Measurements from ENCODE around the gene CDSN.

The CDSN gene

DNA sequence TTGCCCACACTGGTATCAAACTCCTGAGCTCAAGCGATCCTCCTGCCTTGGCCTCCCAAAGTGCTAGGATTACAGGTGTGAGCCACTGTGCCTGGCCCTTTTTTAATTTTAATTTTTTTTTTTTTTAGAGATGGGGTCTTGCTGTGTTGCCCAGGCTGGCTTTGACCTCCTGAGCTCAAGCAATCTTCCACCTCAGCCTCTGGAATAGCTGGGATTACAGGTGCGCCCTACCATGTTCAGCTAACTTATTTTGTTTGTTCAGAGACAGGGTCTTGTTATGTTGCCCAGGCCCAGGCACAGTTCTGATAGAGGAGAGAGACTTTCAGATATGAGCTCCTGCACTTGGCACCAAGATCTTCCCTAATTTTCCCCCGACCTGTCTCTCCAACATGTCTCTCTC, 10.5 kb upstream of the CDSN start:
- TF ChIP-seq GATA3 (IDR thresholded peaks at IDR 0.05; ENCODE audit: low read depth, low read length) (no peak), GATA2 (IDR thresholded peaks at IDR 0.05; ENCODE audit: low read depth, low read length) (no peak)

DNA sequence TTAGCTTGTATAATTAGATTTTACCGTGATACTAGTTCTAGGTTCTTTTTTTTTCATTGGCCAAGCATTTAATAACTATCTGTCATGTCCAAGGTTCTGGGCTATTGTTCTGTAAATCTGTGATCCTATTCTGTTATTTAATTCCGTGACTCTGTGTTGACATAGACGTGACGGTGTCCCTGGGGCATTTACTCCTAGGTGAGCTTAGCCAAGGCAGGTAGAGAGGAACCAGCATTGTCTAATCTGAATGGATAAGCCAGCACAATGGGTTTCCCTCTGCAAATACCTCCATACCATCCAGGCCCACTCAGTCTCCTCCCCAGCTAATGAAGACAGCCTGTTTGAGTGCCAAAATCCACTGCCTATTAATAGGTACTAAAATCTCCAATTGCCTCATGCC, 8.9 kb upstream of the CDSN start:
- no peak for TF ChIP-seq GATA2 (IDR thresholded peaks at IDR 0.05; ENCODE audit: low read depth, low read length)
- TF ChIP-seq GATA3 (IDR thresholded peaks at IDR 0.05; ENCODE audit: low read depth, low read length) = no peak

DNA sequence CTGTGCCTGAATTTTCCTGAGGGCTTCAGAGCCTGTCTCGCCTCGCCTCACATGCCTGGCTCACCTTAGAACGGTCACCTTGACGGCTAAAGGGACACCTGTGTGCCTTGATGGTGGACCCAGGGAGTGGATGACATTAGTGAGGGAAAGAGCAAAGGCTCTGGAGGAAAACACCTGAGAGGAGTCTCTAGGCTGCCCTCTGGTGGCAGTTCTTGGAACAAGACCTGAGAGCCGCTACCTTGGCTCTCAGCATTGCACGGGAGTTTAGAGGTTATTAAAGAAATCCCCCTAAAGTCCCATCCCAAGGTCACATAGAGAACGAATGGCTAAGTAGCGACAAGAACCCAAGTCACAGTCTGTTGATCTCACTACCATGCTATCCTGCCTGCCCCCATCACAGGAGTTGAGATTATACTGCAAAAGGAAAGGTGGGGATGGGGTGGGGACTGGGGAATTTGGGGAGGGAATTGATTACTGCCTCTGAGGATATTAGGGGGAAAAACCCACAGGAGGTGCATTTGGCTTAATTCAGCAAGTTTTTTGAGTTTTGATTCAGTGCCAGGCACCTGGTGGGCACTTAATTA, 7.9 kb upstream of the CDSN start:
- TF ChIP-seq GATA3 (IDR thresholded peaks at IDR 0.05; ENCODE audit: low read depth, low read length) = no peak

DNA sequence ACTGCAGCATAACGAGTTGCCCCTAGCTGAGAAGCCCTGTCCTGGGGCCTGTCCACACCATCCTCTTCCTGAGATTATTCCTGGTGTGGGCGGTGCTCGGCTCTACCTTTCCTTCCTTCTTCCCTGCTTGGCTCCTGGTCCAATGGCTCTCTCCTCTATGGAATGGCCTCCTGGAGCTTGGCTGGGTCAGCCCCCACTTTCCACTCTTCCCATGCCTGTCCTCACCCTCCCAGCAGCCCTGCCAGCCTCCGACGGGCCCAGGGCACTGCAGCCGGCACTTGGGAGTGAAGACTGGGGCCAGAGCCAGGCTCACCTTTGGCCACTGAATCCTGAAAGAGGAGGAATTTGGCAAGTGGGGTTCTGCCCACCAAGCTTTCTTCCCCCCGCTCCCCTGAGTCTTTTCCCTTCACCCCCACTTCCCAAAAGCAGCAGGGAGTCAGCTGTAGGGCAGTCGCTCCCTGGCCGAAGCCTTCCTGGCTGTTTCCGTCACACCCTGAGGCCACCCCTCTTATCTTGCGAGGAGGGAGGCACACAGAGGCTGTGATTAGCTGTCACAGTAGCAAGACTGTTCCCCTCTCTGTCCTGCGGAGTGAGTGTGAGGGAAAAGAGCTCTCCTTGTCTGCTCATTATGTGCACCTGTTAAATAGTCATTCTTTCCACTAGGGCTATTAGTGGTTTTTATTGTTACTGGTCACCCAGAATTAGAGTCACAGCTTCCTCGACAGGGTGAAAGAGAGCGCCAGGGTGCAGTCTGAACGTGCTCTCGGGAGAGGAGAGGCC, 6.3 kb upstream of the CDSN start:
- TF ChIP-seq GATA3 (IDR thresholded peaks at IDR 0.05; ENCODE audit: low read depth, low read length) (no peak), GATA2 (IDR thresholded peaks at IDR 0.05; ENCODE audit: low read depth, low read length) (no peak)

DNA sequence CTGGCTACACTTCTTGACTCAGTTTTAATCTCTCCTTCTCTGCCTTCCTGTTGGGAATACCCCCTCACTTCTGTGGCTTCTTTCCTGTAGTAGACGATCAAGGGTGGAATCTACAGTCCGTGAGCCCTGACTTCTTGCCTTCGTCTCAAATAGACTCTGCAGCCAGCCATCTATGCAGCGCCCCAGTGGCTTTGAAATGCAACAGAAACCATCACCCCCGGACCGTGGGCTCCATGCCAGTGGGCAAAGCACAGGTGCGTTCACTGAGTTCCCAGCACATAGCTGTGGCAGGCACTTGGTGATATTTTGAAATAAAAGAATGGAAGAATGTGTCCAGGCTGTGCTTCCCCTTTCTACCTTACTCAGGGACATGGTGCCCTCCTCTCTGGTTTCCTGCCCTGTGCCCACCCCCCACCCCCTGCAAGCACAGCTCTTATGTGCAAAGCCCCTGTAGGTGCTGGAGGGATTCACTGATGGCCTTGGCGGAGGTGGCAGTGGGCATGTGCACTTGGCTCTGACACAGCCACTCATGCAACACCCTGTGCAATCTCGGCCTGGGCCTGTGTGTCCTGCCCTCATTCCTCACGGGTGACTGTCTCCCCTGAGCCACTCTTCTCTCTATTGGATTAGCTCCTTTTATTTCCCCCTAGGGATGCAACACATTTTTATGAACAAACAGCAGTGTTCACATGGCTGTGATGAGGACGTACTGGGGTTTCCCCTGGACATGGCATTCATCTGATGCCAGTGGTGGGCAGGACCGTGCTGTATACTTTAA, 5.5 kb upstream of the CDSN start:
- TF ChIP-seq GATA3 (IDR thresholded peaks at IDR 0.05; ENCODE audit: low read depth, low read length) = no peak
- no peak for TF ChIP-seq GATA2 (IDR thresholded peaks at IDR 0.05; ENCODE audit: low read depth, low read length)

DNA sequence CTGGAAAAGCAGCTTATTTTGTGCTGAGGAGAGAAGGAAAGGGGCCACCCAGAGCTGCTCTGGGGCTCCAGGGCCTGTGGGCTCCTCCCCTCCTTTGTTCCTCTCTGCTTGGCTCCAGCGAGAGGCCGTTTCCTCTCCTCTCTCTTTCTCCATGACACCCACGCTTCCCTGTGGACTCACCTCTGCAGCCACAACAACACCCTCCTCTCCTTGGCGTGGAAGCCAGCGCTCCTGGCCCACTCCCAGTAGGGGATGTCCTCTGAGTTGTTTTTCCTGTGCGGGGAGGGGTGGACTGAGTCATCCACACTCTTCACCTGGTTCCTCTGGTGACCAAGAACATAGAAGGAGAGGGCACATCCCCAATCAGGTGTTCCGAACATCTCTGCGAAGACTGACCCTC, 4.9 kb upstream of the CDSN start:
- no peak for TF ChIP-seq GATA2 (IDR thresholded peaks at IDR 0.05; ENCODE audit: low read depth, low read length)
- no peak for TF ChIP-seq GATA3 (IDR thresholded peaks at IDR 0.05; ENCODE audit: low read depth, low read length)

DNA sequence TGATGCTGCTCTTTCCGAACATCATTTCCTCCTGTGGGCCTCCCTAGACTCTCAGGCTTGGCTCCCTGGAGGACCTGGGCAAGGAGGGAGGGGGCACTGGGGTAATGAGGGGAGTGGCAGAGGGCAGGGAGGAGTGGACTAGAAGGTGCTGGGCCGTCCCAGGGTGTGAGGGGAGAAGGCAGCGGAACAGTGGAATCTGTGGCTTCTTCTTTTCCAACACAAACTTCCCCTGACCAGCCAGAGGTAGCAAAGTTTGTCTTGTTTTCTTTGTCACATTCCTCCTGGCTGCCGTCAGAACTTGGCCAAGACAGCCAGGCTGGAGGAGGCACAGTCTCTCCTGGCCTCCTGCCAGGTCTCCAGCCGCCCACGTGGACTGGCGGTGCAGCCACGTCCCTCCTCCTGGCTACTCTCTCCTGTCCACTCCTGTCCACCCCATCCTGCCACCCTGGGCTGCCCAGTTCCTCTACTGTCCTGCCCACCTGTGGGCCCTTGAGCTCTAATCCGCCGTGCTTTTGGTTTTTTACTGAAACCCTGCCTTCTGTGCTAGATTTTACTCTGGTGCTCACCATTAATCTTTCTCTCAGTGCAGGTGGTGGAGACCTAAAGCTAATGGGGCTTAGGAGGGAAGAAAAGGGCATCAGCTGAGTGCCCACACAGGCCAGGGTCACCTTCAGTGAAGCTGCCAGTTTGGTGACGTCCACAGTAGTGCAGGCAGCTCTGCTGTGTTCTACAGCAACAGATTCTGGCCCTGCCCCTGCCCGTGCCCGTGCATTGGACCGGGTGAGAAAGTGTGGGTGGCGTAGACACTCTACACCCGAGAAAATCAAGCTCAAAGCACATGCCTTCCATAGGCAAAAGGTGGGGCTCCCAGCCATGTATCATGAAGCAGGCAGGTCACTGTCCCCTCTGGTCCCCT, 2.8 kb upstream of the CDSN start:
- TF ChIP-seq GATA2 (IDR thresholded peaks at IDR 0.05; ENCODE audit: low read depth, low read length) (no peak), GATA3 (IDR thresholded peaks at IDR 0.05; ENCODE audit: low read depth, low read length) (no peak)

DNA sequence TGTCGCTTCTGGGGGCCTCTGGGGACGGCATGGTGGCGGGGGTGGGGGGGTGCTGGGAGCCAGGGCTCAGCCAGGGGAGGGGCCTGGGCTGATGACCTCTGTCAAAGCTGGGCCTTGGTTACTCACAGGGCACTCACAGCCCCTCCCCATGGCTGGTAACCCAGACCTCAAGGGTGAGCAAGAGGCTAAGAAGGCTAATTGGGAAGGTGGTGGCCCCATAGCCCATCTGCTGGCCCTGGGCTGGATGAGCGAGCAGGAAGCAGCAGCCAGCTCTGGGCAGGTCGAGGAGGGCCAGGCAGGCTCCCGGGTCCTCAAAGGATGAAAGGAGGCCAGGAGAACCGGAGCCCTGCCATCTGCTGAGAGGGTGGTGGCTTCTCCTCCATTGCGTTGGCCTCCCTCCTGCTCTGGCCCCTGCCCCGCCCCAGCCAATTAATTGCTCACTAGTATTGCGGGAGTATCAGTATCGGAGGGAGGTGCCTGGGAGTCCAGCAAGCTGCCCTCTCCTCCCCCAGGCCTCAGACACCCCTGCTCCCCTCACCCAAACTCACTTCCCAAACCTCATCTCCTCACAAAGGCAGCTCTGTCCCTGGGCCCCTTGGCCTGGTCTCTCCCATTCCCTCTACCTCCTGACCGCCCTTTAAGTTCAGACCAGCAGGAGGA, 1.0 kb upstream of the CDSN start:
- no peak for TF ChIP-seq GATA2 (IDR thresholded peaks at IDR 0.05; ENCODE audit: low read depth, low read length)
- TF ChIP-seq GATA3 (IDR thresholded peaks at IDR 0.05; ENCODE audit: low read depth, low read length) = no peak

DNA sequence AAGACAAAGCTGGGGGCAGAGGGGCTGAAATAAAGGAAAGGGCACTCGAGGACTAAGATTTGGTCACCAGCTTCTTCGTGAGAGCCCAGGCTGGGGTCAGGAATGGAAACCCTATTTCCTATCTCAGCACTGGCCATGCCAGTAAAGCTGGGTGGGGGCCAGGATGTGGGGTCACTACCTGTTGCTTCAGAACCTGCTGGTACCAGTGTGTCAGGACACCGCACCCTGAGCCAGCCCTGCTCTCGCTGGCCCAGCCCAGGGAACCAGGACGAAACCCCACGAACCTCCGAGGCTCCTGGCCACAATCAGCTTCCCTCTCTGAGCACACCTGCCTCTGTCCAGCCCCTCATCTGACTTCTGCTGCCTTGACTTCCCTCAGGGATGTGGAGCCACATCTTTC, 2.1 kb downstream of the CDSN start:
- TF ChIP-seq GATA3 (IDR thresholded peaks at IDR 0.05; ENCODE audit: low read depth, low read length) (no peak), GATA2 (IDR thresholded peaks at IDR 0.05; ENCODE audit: low read depth, low read length) (no peak)

DNA sequence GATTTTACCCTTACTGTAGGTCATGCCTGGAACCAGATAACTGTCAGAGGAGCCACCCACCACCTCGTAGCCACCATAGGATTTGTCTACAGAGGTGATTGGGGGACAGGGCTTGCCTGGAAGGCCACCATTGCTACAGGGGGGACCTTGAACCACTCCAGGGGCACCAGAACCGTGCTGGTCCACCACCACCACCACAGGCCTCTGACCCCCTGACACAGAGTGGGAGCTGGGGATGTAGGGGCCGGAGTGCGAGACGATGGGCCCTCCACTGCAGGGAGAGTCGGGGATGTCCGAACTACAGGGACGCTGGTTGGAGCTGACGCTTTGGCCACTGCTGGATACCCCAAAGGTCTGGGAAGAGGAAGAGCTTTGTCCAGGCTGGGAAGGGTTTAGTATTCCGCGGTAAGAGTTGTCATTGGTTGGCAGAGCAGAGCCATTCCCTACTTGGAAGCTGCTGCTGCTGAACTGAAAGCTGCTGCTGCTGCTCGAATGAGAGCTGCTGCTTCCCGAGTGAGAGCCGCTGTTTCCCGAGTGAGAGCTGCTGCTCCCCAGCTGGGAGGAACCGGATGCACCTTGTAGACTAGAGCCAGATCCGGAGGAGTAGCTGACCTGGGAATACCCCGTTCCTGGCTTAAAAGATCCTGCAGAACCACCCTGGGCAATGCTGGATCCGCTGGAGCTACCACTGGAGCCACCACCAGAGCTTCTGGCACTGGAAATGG, 3.4 kb downstream of the CDSN start:
- TF ChIP-seq GATA2 (IDR thresholded peaks at IDR 0.05; ENCODE audit: low read depth, low read length) (no peak), GATA3 (IDR thresholded peaks at IDR 0.05; ENCODE audit: low read depth, low read length) (no peak)

DNA sequence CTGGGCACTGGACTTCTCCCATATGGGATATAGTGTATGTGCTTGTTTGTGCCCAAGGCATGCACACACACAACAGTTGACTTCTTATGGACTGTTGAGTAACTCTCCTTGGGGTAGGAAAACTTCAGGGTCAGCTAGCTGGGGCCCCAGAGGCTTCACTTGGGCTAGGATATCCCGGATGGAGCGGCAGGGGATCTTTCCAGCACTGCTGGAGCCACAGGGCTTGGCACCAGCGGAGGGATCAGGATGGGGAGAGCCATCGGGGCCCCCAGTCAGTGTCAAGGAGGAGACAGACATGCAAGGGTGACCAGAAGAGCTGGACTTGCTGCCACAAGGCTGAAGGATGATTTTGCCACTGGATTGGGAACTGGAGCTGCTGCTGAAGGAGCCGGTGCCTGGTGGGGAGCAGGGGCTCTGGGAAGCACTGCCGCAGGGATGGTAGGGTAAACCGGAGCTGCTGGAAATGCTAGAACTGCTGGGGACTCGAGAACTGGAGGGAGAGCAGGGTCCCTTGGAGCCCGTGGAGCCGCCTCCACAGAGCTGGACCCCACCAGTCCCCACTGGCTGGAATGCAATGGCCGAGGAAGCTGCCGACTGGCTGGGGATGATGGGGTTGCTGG, 4.2 kb downstream of the CDSN start:
- TF ChIP-seq GATA2 (IDR thresholded peaks at IDR 0.05; ENCODE audit: low read depth, low read length) (no peak), GATA3 (IDR thresholded peaks at IDR 0.05; ENCODE audit: low read depth, low read length) (no peak)
